ENCODE measurements around the gene CNDP2.

CNDP2 gene

DNA sequence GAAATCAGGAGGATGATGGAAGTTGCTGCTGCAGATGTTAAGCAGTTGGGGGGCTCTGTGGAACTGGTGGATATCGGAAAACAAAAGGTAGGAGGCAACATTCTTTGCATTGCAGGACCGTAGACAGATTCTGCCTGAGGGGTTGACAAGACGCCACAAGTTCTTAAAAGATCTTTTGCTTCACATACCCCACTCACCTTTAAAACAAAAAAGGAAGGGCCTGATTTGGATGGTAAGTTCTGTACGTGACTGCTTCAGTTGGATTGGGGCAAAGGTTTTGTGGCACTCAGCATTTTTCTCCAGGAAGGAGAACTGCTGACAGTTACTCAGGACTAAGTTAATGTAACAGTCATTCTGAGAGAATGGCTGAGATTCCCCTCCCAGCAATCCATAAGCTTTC lies 5.2 kb downstream of the CNDP2 start:
- no peak for DNase-seq

DNA sequence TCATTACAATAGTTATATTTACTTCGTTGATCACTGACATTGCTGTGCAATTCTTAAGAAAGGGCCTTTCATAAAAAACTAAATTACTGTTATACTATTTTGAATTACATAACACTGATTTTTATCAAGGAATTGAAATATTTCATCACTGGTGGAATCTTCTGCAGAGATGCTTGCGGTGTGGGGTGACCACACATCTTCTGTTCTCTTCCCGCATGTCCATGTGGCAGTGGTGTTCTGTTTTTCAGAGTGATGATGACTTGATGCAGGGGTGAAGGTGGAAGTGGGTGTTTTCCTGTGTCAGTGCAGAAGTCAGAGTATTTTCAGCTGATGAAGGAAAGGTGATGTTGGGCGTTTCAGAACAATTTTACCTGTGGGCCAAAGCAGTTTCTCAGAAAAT lies 7.0 kb downstream of the CNDP2 start:
- no peak for DNase-seq

DNA sequence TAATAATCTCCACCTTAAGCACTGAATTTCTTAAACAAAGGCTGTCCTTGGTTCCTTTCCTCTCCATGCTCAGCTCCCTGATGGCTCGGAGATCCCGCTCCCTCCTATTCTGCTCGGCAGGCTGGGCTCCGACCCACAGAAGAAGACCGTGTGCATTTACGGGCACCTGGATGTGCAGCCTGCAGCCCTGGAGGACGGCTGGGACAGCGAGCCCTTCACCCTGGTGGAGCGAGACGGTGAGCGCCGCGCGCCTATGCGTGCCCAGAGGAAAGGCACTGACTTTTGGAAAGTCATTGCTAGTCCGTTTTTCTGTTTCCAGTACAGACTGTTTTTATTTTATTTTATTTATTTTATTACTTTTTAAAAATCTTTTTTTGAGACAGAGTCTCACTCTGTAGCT lies 9.6 kb downstream of the CNDP2 start:
- DNase-seq = no peak

DNA sequence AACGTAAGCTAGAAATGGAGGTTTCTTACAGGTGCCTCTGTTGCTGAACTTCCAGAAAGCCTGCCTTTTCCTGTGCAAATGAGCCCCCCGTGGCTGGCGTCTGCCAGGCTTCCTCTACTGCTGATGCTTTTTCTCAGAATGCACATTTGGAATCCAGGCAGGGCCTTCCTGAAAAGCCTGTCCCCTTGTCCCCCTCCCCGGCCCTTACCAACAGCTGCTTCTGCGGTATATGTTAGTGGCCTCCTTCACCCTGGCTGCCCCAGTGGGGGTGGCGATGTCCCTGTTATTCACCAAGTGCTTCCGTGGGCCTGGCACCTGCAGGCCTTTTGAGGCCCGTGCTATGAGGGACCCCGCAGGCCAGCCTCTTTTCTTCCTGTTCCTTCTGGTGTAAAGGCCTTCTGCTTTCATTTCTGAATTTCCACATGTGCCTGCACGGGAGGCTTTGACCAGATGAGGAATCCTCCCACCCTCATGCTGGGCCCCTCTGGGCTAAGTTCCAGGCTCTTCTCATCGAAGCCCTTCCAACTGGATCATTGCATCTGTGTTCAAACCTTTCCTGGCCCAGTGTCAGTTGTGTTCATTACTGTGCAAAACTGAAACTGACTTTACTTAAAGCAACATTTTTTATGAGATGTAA lies 10.4 kb downstream of the CNDP2 start:
- no peak for DNase-seq

DNA sequence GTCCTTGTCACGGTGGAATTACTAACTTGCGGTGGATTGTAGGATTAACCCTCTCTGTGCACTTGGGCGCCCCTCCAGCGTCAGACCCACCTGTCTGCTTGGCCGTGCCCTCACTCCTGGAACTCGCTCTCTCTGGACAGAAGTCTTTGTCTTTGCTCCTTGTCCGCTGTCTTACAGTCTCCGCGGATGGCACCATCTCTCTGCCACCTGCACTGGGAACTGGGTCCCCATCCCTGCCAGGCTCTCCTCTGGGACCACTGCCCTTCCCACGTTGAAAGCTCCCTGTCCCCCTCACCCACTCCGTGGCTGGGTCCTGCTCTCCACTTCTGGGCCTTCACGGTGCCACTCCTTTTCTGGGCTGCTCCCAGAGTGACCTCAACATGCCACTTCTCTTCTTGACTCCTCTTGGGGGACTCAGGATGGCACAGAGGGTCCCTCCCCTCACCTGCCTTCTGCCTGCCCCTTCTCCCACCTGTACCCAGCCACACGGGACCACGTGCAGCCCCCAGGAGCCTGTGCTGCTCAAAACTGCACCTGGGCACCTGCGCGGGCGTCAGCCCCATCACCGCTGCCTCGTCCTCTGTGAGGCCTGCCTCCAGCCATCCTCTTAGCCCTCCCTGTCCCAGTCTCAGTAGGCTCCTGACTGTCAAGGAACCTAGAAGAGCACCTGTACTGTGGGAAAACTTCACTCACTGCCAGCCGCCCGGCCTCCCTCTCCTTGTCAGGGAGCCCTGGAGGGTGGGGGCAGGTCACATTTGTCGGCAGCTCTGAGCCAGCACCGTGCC lies 11.1 kb downstream of the CNDP2 start:
- DNase-seq = no peak

DNA sequence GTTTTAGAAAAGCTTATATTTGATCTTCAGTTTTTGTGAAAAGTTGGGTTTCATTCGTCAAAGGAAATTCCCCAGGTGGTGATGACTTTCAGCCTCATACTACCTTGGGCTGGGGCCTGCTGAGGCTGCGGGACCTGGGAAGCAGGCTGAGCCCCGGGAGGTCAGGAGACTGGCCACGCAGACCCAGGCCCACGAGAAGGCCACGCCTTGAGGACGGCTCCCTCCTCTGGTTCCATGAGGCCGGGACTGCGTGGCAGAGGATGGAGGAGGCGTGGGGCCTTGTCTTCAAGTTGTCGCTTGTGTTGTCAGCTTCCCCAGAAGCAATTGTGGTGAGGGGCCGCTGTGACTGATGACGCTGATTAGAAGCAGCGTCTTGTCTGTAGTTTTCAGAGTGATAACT lies 11.8 kb downstream of the CNDP2 start:
- DNase-seq = no peak

DNA sequence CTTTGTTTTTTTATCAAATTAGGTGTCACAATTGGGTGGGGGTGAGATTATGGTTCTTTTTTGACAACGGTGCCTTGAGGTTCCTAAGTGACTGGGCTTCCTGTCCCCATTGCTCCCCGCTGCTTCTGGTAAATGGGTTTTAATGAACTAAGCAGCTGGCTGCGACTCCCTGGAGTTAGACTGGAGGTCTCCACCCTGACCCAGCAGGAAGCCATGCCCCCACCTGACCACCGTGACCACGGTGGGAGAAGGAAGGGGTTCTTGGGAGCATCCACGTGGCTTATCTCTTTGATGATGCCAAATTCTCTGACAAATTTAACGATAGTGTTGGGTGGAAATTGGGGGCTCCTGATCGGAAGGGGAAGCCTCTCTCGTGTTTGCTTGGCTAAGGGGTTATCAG lies 12.2 kb downstream of the CNDP2 start:
- no peak for DNase-seq

DNA sequence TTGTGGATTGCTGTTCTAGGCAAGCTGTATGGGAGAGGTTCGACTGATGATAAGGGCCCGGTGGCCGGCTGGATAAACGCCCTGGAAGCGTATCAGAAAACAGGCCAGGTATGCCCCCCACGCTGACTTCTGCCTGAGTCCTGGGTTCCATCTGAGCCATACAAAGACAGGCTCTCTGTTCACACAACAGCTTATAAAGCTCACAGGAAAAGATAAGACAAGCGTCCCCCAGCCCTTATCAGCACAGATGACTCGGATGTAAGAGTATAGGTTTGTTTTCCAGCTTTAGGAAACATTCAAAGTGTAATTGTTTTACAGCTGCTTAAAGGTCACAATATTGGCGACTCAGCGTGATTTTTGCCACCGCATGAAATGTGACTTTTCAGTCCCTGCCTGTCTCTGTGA lies 12.7 kb downstream of the CNDP2 start:
- no peak for DNase-seq

DNA sequence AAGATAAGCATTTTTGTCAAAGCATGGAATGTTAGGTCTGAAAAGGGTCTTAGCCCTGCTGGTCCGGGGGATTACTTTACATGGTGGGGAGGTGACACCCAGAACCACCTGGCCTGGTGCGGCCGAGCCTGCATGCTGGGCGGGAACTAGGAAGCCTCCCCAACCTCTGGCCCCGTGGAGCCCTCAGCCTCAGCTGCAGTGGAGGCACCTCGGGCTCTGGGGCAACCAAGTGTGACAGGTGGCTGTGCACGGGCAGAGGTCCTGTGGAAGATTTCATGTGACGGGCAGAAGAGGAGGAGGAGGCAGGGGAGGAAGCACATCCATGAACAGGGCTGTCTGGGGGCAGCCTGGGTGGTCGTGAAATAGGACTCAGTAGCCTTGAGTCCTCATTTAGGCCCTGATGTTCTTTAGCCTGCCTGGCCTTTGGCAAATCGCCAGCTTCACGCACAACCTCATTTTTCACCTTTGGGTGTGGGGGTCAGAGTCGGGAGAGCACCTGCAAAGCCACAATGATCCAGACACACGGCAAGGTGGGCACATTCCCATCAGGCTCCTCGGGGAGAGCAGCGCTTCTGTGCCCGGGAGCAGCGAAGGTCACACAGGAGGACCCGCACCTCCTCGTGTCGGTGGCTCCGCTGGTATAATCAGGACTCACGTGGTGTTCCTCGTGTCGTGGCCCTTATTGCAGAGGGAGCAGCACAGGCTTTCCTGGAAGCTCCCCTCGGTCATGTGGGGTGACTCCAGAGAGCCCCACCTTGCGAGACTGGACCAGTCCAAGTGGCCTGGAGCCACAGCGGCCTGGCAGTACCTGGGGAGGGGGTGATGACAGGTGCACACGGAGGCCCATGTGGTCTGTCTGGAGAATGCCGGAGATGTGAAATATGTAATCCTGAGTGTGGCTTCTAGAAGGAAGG lies 13.9 kb downstream of the CNDP2 start:
- DNase-seq = no peak

DNA sequence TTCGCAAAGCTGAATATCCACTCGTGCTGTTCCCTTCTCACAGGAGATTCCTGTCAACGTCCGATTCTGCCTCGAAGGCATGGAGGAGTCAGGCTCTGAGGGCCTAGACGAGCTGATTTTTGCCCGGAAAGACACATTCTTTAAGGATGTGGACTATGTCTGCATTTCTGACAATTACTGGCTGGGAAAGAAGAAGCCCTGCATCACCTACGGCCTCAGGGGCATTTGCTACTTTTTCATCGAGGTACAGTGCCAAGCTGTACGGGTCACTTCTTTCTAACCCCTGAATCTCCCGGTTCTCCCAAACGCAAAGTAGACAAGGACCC lies 14.6 kb downstream of the CNDP2 start:
- DNase-seq = no peak

DNA sequence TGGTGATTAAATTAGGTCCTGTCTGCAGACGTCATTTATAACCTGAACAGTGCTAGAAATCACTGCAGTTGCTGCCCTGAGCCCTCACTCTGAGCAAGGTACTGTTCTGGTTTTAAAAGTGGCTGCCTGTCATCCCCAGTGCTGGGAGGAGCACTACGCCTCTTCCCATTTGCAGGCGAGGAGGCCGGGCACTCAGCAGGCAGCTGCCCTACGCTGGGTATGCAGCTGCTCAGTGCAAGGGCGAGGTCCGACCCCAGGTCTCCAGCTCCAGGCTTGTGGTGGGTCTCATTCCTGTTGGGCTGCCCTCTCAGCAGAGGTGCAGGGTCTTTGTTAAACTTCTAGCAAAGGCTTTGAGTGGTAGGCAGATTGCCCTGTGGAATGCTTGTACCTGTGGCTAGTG lies 15.7 kb downstream of the CNDP2 start:
- DNase-seq = no peak

DNA sequence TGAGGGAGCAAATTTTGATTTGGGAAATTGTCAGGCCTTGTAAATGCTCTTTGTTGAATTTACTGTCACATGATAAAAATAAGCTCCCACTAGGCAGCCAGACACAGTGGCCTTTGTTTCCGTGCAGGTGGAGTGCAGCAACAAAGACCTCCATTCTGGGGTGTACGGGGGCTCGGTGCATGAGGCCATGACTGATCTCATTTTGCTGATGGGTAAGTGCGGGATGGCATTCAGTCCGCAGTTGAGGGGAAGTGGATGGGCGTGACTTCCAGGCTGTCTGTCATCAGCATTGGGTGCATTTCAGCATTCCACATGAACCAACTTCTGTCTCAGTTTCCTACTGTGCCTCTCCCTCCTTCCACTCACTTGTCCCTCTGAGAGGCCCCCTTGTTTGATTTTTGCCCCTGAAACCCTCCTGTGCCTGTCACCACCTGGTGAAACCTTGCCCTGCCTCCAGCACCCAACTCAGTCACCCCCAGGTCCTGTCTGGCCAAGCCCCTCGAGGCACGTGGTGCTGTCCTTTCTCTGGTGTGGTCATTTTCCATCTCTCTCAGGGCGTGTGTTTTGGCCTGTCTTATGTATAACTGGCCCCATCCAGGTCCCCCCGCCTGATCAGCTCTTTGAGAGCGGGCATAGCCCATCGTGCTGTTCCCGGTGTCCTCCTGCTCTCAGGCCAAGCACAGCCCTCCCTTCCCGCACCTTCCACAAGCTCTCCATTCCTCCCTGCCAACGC lies 16.3 kb downstream of the CNDP2 start:
- DNase-seq = no peak

DNA sequence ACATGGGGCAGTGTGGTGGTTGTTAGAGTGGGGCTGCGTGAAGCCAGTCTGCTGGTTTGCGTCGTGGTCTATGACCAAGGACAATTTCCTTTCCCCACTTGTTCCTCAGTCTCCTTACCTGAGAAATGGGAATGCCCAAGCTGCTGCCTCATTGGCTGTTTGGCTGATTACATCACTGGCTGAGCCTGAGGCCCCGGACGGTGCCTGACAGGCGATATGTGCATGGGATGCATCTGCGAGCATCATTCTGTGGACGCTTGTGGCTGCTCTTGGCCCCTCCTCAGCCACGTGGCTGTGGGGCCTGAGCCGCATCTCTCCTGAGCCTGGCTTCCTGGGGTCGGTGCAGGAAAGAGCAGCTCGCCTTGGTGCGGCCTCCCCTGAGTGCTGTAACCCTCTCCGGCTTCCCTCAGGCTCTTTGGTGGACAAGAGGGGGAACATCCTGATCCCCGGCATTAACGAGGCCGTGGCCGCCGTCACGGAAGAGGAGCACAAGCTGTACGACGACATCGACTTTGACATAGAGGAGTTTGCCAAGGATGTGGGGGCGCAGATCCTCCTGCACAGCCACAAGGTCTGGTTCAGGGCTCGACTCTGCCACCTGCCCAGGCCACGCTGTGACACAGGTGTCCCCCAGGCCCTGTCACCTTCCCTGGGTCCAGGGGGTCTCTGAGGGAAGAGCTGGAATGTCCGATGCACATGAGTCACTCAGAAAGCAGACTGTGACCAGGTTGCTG lies 17.2 kb downstream of the CNDP2 start:
- DNase-seq = no peak

DNA sequence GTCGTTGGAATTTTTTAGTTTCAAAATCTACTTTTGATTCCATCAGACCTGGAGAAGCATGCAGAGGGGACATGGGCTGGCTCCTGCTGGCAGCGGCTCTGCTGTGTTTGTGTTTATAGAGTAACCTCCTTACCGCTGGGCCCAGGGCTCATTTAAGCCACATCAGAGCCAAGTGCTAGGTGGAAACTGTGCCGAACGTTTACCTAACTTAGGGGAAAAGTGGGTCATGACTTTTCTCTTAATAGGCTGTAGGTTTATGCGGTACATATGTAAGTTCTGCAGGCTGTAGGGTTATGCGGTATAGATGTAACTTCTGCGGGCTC lies 17.7 kb downstream of the CNDP2 start:
- DNase-seq = no peak

DNA sequence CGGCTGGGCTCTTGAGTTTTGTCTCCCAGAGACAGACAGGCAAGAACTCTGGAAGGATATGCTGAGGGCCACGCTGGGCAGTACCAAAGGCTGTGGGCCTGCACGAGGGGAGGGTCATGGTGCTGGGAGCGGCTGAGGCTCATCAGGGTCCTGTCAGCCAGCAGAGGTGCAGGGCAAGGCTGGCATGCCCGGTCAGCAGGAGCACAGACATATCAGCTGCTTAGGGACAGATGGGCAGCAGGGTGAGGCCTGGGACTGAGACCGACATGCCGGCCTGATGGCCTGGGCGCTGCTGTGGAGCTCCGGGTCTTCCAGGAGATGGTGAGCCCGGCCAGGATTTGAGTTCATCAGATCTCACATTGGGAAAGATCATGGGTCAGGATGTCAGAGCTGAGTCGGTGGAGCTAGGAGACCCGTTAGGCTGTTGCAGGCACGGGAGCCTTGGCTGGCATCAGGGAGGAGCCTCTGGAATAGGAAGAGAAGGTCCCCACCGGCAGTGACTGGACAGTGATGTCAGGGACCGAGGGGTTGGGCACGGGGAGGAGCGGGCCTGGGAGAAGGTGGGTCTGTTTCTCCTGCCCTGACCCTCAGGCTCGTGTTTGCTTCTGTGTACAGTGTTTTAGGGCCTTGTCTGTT lies 18.8 kb downstream of the CNDP2 start:
- DNase-seq = no peak

DNA sequence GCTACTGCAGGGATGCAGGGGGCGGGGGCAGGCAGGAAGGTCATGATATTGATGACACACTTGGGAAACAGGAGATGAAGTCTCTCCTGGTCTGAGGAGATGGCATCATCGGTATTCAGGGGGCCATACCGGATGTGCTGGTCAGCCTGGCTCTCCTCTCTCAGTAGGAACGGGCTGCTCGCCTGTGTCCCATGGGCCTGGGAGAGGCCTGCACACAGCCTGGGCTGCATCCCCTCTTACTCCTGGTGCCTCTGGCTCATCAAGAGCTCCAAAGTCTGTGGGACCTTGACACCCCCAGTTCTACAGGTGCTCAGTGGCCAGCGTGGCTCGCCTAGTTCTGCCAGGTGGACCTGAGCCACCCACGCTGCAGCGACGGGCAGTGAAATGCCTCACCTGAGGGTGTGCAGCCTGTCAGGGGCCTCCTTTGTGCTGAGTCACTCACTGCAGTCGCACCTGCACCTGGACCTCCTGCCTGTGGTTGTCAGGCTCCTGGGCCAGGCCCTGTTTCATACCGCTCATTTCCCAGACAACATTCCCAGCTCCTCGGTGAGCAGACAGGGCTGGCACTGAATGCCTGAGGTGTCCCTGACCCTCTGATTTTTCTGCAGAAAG lies 19.6 kb downstream of the CNDP2 start:
- DNase-seq = no peak

DNA sequence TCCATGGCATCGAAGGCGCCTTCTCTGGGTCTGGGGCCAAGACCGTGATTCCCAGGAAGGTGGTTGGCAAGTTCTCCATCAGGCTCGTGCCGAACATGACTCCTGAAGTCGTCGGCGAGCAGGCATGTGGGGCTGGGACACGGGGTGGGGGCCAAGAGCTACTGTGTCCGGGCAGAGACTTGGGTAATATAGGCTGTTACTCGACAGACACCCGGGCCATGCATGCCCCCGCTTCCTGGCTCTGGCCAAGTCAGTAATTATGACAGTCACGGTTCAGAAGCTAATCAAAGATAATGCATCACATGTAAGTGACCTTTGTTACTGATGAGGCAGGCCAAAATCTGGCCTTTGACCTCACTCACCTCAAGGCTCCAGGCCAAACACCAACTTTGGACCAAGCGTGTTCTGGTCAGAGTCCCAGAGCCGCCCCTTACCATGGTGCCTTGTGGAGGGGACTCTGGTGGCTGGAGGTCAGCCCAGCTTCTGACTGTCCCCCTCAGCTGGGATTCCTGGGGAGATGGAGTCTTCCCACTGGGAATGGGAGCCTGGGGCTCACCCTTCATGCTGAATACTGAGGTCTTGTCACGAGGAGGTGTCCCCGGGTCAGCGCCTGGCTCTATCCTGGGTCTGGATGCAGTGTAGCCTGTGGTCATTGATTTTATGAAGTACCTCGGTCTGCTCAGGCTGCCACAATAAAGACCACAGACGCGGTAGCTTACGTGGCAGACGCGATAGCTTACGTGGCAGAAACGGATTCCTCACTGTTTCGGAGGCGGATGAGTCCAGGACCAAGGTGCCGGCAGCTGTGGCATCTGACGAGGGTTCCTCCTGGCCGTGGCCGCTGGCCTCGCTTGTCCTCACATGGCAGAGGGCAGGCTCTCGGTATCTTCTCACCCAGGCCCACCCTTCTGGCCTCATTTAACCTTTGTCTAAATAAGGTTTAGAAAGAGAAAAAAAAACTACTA lies 20.4 kb downstream of the CNDP2 start:
- no peak for DNase-seq

DNA sequence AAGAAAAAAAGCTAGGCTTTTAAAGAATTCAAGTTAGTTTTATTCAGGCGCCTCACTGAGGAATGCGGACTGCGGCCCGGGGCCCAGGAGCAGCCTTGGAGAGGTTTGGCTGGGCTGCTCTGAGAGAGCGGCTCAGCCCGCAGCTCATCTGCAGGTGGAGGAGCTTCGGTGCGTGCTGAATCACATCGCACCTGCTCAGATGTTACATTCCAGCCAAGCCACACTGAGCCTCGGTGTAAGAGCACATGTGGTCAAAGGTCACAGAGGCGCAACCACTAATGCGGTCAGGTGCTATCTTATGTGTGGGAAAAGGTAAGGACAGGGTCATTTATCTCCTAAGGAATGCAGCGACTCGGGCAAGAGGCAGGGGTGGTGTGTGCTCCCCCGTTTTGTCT lies 21.1 kb downstream of the CNDP2 start:
- DNase-seq = no peak

DNA sequence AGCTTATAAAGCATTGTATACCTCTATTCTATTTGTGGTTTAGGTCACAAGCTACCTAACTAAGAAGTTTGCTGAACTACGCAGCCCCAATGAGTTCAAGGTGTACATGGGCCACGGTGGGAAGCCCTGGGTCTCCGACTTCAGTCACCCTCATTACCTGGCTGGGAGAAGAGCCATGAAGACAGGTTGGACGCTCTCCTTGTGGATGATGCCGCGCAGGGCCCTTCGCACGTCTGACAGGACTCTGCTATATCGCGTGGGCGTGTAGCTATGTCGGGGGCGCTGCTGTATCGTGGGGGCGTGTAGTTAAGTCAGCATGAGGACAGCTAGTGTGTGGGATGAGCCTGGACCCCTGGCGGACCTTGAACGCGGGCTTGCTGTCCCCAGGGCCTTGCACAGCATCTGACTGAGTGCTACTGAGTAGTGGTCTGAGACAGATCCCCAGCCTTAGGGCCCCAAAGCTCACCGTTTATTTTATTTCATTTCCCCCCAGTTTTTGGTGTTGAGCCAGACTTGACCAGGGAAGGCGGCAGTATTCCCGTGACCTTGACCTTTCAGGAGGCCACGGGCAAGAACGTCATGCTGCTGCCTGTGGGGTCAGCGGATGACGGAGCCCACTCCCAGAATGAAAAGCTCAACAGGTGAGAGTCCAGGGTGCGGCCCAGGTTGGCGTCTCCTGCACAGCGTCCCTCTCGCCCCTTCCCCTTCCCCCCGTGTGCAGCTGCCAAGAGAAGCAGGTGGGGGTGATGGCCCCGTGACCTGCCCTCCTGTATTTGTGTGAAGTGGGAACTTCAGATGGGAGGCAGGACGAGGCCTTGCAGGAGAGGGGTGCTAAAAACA lies 22.5 kb downstream of the CNDP2 start:
- DNase-seq = no peak

Data from fibroblast of skin of scalp (primary cell).